ENCODE measurements around the gene GET3.
A peak's percentile ranks its signal among the peaks of the same experiment; 100 is the strongest.
"Not testable (repeated sequence)": the region's sequence is repeated elsewhere in the genome, so short reads cannot be mapped to it uniquely, and the experiment has no call there.

GET3 gene

DNA sequence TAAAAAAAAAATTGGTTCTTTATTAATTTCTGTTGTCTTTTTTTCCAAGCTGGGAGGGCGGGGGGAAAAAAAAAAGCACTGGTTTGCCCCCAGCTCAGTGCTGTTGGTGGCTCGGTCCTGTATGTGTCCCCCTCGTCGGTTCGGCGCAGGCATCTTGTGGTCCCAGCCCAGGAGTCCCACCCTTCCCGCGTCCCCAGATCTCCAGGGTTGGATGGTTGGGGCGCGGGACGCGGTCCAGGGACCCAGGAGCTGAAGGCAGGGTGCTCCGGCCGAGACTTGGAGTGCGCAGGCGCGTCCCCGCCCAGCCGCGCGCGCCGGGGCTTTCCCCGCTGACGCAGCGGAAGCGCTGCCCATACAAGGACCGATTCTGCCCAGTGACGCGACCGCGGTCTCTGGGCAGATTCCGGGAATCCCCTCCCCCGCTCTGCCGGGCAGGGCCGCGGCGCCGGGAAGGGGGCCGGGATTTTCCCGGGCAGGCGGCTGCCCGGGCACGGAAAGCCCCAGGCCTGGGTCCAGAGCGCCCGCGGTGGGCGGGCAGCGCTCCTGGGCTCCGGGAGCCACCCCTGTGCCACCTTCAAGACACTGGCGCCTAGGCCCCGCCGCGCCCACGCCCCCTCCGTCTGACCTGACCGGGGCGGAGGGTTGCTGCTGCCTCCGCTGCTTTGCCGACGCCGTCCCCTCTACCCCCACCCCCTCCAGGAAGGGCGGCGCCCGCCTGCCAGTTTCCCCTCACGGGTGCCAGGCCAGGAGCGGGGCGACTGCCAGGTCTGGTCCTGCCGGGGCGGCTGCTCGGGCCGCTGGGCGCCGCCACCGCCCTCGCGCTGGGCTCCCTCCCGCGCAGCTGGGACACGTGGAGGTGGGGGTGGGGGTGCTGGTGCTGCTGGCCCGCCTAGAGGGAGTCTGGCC is 56.2 kb downstream of the GET3 start:
- DNase-seq = peak; percentile 81

DNA sequence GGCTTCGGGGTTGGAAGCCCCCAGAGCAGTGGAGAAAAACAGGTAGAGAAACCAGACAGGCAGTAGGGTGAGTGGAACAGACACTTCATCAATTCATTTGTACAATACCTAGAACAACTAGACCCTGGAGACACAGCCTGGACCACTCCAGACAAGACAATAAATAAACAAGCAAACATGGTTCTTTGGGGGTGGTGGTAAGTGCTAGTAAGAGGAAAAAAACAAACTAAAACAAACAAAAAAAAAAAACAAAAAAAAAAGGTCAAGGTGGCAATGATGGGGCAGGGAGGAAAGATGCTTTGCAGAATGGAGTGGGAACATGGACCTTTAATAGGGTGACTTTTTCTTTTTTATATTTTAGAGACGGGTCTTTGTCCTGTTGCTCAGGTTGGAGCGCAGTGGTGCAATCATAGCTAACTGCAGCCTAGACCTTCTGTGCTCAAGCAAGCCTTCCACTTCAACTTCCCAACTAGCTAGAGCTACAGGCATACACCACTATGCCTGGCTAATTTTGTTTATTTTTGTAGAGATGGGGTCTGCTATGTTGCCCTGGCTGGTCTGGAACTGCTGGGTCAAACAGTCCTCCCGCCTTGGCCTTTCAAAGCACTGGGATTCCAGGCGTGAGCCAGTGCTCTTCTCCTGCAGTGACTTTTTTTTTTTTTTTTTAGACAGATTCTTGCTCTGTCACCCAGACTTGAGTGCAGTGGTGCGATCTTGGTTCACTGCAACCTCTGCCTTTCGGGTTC is 57.1 kb downstream of the GET3 start:
- no peak for DNase-seq

DNA sequence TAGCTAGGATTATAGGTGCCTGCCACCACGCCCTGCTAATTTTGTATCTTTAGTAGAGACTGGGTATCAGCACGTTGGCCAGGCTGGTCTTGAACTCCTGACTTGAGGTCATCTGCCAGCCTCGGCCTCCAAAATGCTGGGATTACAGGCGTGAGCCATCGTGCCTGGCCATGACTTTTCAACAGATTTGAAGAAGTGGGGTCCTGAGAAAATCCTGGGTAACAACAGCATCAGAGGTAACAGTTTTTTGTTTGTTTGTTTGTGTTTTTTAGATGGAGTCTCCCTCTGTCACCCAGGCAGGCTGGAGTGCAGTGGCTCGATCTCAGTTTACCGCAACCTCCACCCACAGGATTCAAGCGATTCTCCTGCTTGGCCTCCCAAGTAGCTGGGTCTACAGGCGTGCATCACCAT is 57.7 kb downstream of the GET3 start:
- no peak for DNase-seq

DNA sequence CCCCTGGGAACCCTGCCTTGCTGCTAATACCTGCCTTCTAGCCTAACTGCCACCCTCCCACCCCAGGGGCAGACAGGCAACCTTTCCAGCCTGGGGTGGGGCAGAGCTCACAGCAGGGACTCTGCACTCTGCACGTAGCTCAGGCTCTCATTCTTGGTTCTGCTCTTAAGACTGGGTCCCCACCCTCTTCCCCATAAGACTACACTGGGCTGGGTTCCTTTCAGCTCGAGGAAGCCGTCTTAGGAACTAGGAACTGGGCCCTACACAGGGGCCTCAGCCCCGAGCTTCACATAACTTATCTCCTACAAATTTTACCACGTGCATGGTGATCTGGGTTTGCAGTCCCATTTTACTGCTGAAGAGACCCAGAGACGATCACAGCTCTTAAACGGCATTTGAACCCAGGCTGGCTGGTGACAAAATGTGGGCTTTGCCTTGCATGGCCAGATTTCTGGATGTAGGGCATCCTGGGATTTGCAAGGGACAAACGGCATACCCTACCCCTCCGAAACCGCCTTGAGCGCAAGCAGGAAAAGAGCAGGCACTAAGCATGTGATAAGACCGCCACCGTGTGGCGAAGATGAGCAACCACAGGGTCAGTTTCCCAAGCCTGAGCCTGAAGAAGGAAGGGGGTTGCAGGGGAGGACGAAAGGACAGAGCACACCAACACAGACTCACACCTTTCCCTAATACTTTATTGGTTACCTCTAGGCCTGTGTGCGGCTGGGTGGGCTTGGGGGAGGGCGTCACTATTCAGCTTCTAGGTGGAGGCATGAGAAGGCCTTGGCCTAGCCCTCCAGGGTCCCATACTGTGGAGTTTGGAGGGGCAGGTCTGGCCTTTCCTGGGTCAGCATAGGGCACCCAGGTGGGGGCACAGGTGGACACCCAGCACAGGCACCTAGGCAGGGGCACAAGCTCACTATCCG is 59.1 kb downstream of the GET3 start:
- DNase-seq = peak; percentile 61

DNA sequence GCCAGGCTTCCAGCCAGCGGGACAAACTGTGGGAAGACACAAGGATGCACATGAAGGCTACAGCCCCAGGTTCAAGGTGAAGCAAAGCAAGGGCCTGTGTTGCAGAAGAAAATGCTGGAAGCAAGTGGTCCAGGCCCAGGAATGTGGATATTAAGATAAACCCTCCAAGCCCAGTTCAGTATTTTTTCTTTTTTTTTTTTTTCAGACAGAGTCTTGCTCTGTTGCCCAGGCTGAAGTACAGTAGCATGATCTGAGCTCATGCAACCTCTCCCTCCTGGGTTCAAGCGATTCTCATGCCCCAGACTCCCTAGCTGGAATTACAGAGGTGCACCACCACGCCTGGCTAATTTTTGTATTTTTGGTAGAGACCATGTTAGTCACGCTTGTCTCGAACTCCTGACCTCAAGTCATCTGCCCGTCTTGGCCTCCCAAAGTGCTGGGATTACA is 59.9 kb downstream of the GET3 start:
- DNase-seq = no peak

DNA sequence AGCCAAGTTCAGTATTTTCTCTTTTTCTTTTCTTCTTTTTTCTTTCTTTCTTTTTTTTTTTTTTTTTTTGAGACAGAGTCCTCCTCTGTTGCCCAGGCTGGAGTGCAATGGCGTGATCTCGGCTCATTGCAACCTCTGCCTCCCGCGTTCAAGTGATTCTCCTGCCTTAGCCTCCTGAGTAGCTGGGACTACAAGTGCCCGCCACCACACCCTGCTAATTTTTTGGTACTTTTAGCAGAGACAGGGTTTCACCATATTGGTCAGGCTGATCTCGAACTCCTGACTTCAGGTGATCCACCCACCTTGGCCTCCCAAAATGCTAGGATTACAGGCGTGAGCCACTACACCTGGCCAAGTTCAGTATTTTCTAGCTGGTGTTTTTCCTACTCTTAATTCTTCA is 60.3 kb downstream of the GET3 start:
- not testable (repeated sequence) for DNase-seq

All from NCI-H2227 treated with DMSO at 0.1 percent for 48 hours (cell line).